ENCODE measurements around the gene KRT31.
"Not testable (repeated sequence)": the region's sequence is repeated elsewhere in the genome, so short reads cannot be mapped to it uniquely, and the experiment has no call there.

KRT31 gene

GRCh38 chr17:41347869-41348760 is 49.3 kb downstream of the KRT31 start:
- in situ Hi-C loops (cut with MboI; ENCODE audit: low sequenced_read_pairs, unreplicated experiment): no loop called here
- no peak for TF ChIP-seq CTCF (IDR thresholded peaks at IDR 0.05; ENCODE audit: borderline replicate concordance, control extremely low read depth, extremely low read depth, insufficient read depth, missing control alignments)
- no peak for DNase-seq (ENCODE audit: low spot score)

- DNase-seq (ENCODE audit: low spot score); in situ Hi-C loops (cut with MboI; ENCODE audit: low sequenced_read_pairs, unreplicated experiment): not testable (repeated sequence)
Measured at GRCh38 chr17:41346421-41346820, 51.0 kb downstream of the KRT31 start.

GRCh38 chr17:41345992-41346391 is 51.4 kb downstream of the KRT31 start:
- no peak for DNase-seq (ENCODE audit: low spot score)
- in situ Hi-C loops (cut with MboI; ENCODE audit: low sequenced_read_pairs, unreplicated experiment): no loop called here

More at GRCh38 chr17:41345992-41346391, 51.4 kb downstream of the KRT31 start:
- no peak for TF ChIP-seq CTCF (IDR thresholded peaks at IDR 0.05; ENCODE audit: borderline replicate concordance, control extremely low read depth, extremely low read depth, insufficient read depth, missing control alignments)
